Mesenchymal stem cell (in vitro differentiated cells and primary cell): Measurements from ENCODE around the gene DOCK8.
"Not testable (repeated sequence)": the region's sequence is repeated elsewhere in the genome, so short reads cannot be mapped to it uniquely, and the experiment has no call there.

Source experiments
- DNase-seq: peaks from one replicate; pipeline ENCODE4 v3.0.0-alpha.2; 2013
- H2AFZ ChIP-seq: one replicate; pipeline ENCODE4 v1.6.1; 2013; ENCODE audit warnings: low read depth, mild to moderate bottlenecking, control low read depth, inconsistent platforms, low read length, moderate library complexity
- H2AK5ac ChIP-seq: 2 replicates; pipeline ENCODE4 v1.6.1; 2013; ENCODE audit warnings: low read length, moderate library complexity, mild to moderate bottlenecking, inconsistent platforms; ENCODE audit not compliant: severe bottlenecking
- H2BK120ac ChIP-seq: one replicate; pipeline ENCODE4 v1.6.1; 2013; ENCODE audit warnings: low read depth, mild to moderate bottlenecking, inconsistent platforms, low read length, moderate library complexity
- H2BK12ac ChIP-seq, 2 experiments: one replicate each; pipeline ENCODE4 v1.6.1; 2013; ENCODE audit warnings: inconsistent platforms in 2 of 2, low read length in 2 of 2, mild to moderate bottlenecking in 2 of 2, moderate library complexity in 2 of 2, control low read depth in 1 of 2
- H2BK15ac ChIP-seq: one replicate; pipeline ENCODE4 v1.6.1; 2013; ENCODE audit warnings: mild to moderate bottlenecking, low read depth, inconsistent platforms; ENCODE audit not compliant: poor library complexity, severe bottlenecking
- H2BK5ac ChIP-seq: 2 replicates; pipeline ENCODE4 v1.6.1; 2013; ENCODE audit warnings: low read depth, mild to moderate bottlenecking, low read length, control low read depth, inconsistent platforms; ENCODE audit not compliant: poor library complexity, severe bottlenecking
- H3K14ac ChIP-seq, 2 experiments: one replicate each; pipeline ENCODE4 v1.6.1; 2013; ENCODE audit warnings: inconsistent platforms in 2 of 2, low read length in 2 of 2, control low read depth in 1 of 2, mild to moderate bottlenecking in 1 of 2, moderate library complexity in 1 of 2
- H3K18ac ChIP-seq, 2 experiments: one replicate each; pipeline ENCODE4 v1.6.1; 2013; ENCODE audit warnings: inconsistent platforms in 2 of 2, low read length in 2 of 2, control low read depth in 1 of 2, low read depth in 1 of 2, mild to moderate bottlenecking in 1 of 2
- H3K23ac ChIP-seq, 2 experiments: one replicate each; pipeline ENCODE4 v1.6.1; 2013; ENCODE audit warnings: inconsistent platforms in 2 of 2, low read length in 2 of 2, mild to moderate bottlenecking in 2 of 2, moderate library complexity in 2 of 2, control low read depth in 1 of 2
- H3K27ac ChIP-seq: 2 replicates; pipeline ENCODE4 v1.5.1; 2013; ENCODE audit warnings: mild to moderate bottlenecking, moderate library complexity, low read length, control low read depth, inconsistent platforms; ENCODE audit not compliant: poor library complexity, severe bottlenecking
- H3K27me3 ChIP-seq, 2 experiments: 2 replicates each; pipeline versions ENCODE4 v1.6.1 to v1.7.0; 2013; ENCODE audit warnings: low read length in 2 of 2, mild to moderate bottlenecking in 2 of 2, moderate library complexity in 2 of 2, control low read depth in 1 of 2, inconsistent platforms in 1 of 2; ENCODE audit not compliant: control insufficient read depth in 1 of 2, insufficient read depth in 1 of 2
- H3K36me3 ChIP-seq, 2 experiments: 2 replicates each; pipeline versions ENCODE4 v1.6.1 to v1.7.0; 2013; ENCODE audit warnings: low read length in 2 of 2, control low read depth in 1 of 2, inconsistent platforms in 1 of 2, low read depth in 1 of 2, mild to moderate bottlenecking in 1 of 2; ENCODE audit not compliant: insufficient read depth in 2 of 2, control insufficient read depth in 1 of 2
- H3K4ac ChIP-seq, 2 experiments: one replicate each; pipeline ENCODE4 v1.6.1; 2013; ENCODE audit warnings: inconsistent platforms in 2 of 2, low read length in 2 of 2, mild to moderate bottlenecking in 2 of 2, moderate library complexity in 2 of 2, control low read depth in 1 of 2, low read depth in 1 of 2
- H3K4me1 ChIP-seq: 2 replicates; pipeline ENCODE4 v1.6.1; 2013; ENCODE audit warnings: low read depth, low read length, control low read depth; ENCODE audit not compliant: control insufficient read depth, insufficient read depth
- H3K4me2 ChIP-seq: 2 replicates; pipeline ENCODE4 v1.6.1; 2013; ENCODE audit warnings: low read length, mild to moderate bottlenecking, inconsistent platforms; ENCODE audit not compliant: poor library complexity, severe bottlenecking
- H3K4me3 ChIP-seq, 2 experiments: 2 replicates each; pipeline versions ENCODE4 v1.5.1 to v1.7.0; 2013; ENCODE audit warnings: low read length in 2 of 2, mild to moderate bottlenecking in 2 of 2, control low read depth in 1 of 2, low read depth in 1 of 2; ENCODE audit not compliant: insufficient read depth in 1 of 2
- H3K79me1 ChIP-seq: replicated peaks from 2 replicates; pipeline ENCODE4 v1.6.1; 2013; ENCODE audit warnings: mild to moderate bottlenecking, control low read depth, low read length, inconsistent platforms; ENCODE audit not compliant: poor library complexity, severe bottlenecking
- H3K9ac ChIP-seq: 2 replicates; pipeline ENCODE4 v1.7.0; 2013; ENCODE audit warnings: mild to moderate bottlenecking, low read length, moderate library complexity
- H3K9me3 ChIP-seq: 2 replicates; pipeline ENCODE4 v1.7.0; 2013; ENCODE audit warnings: mild to moderate bottlenecking, low read length; ENCODE audit not compliant: control insufficient read depth
- H4K8ac ChIP-seq: one replicate; pipeline ENCODE4 v1.6.1; 2013; ENCODE audit warnings: inconsistent platforms, mild to moderate bottlenecking, low read length, moderate library complexity
- H4K91ac ChIP-seq: one replicate; pipeline ENCODE4 v1.6.1; 2013; ENCODE audit warnings: mild to moderate bottlenecking, low read length, inconsistent platforms
- WGBS: methylation state at CpG from one replicate; pipeline ENCODE4 v1.1.7; 2013; ENCODE audit warnings: mixed read lengths; 5-methylcytosine and 5-hydroxymethylcytosine counted together

Gene DOCK8

GRCh38 chr9:211557-211956 is 3.1 kb upstream of the DOCK8 start:
- no peak overlapping the region for H3K14ac ChIP-seq
- no peak overlapping the region for H2BK15ac ChIP-seq
- H2BK120ac ChIP-seq = no peak overlapping the region

GRCh38 chr9:212297-212696 is 2.4 kb upstream of the DOCK8 start:
- no peak overlapping the region for H2BK12ac ChIP-seq
- no peak overlapping the region for H3K27ac ChIP-seq
- 73% methylated on average over 3 of the region's 3 CpGs for WGBS
- H3K4me3 ChIP-seq = no peak overlapping the region
- no peaks in the 10 kb centered on the region for H3K79me1 ChIP-seq
- H3K14ac ChIP-seq = no peak overlapping the region
- H4K91ac ChIP-seq = no peak overlapping the region
- H3K9ac ChIP-seq = no peak overlapping the region
- H2AFZ ChIP-seq = no peak overlapping the region
- H2BK120ac ChIP-seq = no peak overlapping the region
- H3K4ac ChIP-seq = no peak overlapping the region
- no peak overlapping the region for H3K18ac ChIP-seq
- H3K4me2 ChIP-seq = no peak overlapping the region
- H3K36me3 ChIP-seq = no peaks in the 10 kb centered on the region
- H3K27me3 ChIP-seq = peaks cover 17 to 33% of the 10 kb centered on the region in 2 experiments
- H4K8ac ChIP-seq = no peak overlapping the region
- H2BK5ac ChIP-seq = no peak overlapping the region
- peaks cover 11% of the 10 kb centered on the region for H3K4me1 ChIP-seq
- H3K23ac ChIP-seq = no peak overlapping the region
- no peak overlapping the region for H2AK5ac ChIP-seq
- no peaks in the 10 kb centered on the region for H3K9me3 ChIP-seq
- no peak for DNase-seq
- no peak overlapping the region for H2BK15ac ChIP-seq

More at GRCh38 chr9:211557-211956, 3.1 kb upstream of the DOCK8 start:
- WGBS = 73% methylated on average over 4 of the region's 5 CpGs
- H3K4me2 ChIP-seq = no peak overlapping the region
- H2AFZ ChIP-seq = no peak overlapping the region
- H3K4me1 ChIP-seq = peaks cover 11% of the 10 kb centered on the region
- no peak overlapping the region for H3K18ac ChIP-seq
- H3K9me3 ChIP-seq = no peaks in the 10 kb centered on the region
- H3K27ac ChIP-seq = no peak overlapping the region
- H4K91ac ChIP-seq = no peak overlapping the region
- H3K4me3 ChIP-seq = no peak overlapping the region
- no peaks in the 10 kb centered on the region for H3K79me1 ChIP-seq
- no peak overlapping the region for H2BK5ac ChIP-seq
- no peak overlapping the region for H4K8ac ChIP-seq
- H2AK5ac ChIP-seq = no peak overlapping the region
- H3K36me3 ChIP-seq = no peaks in the 10 kb centered on the region
- H3K27me3 ChIP-seq = peaks cover 14 to 31% of the 10 kb centered on the region in 2 experiments
- H2BK12ac ChIP-seq = no peak overlapping the region
- no peak for DNase-seq
- no peak overlapping the region for H3K23ac ChIP-seq
- H3K9ac ChIP-seq = peak overlapping the region; percentile 22
- no peak overlapping the region for H3K4ac ChIP-seq

GRCh38 chr9:213901-214300 is 764 bp upstream of the DOCK8 start:
- 95% methylated on average over 24 of the region's 24 CpGs for WGBS
- H3K4me1 ChIP-seq = peaks cover 11% of the 10 kb centered on the region

GRCh38 chr9:214351-214647 is 366 bp upstream of the DOCK8 start:
- WGBS = 7% methylated on average over 14 of the region's 14 CpGs
- Histone ChIP-seq H3K14ac (no peak overlapping the region), H2AK5ac (no peak overlapping the region), H2BK120ac (no peak overlapping the region), H3K36me3 (no peaks in the 10 kb centered on the region), H3K79me1 (no peaks in the 10 kb centered on the region), H3K4ac (no peak overlapping the region), H3K18ac (no peak overlapping the region), H3K4me3 (peak overlapping the region; percentile 62 to 74), H2AFZ (peak overlapping the region; percentile 91), H3K4me2 (peak overlapping the region; percentile 100), H2BK12ac (no peak overlapping the region), H4K91ac (no peak overlapping the region), H2BK5ac (no peak overlapping the region), H3K9me3 (no peaks in the 10 kb centered on the region), H3K4me1 (peaks cover 11% of the 10 kb centered on the region), H3K23ac (no peak overlapping the region), H4K8ac (no peak overlapping the region), H3K9ac (peak overlapping the region; percentile 55), H3K27ac (no peak overlapping the region), H2BK15ac (no peak overlapping the region), H3K27me3 (peaks cover 17 to 33% of the 10 kb centered on the region in 2 experiments)
- DNase-seq = no peak

More at GRCh38 chr9:213901-214300, 764 bp upstream of the DOCK8 start:
- H3K14ac ChIP-seq, H3K36me3 ChIP-seq, H3K23ac ChIP-seq, H2BK15ac ChIP-seq, H4K91ac ChIP-seq, DNase-seq, H2AK5ac ChIP-seq, H3K4me3 ChIP-seq, H3K4ac ChIP-seq, H3K18ac ChIP-seq, H3K9me3 ChIP-seq, H3K27ac ChIP-seq, H3K4me2 ChIP-seq, H2BK12ac ChIP-seq, H2AFZ ChIP-seq, H2BK5ac ChIP-seq, H2BK120ac ChIP-seq, H3K79me1 ChIP-seq, H4K8ac ChIP-seq: not testable (repeated sequence)
- Histone ChIP-seq H3K27me3 (peaks cover 17 to 33% of the 10 kb centered on the region in 2 experiments), H3K9ac (peak overlapping the region; percentile 55)
